ENCODE measurements around the gene KCNC1. TPM values are rescaled to one million over a fixed set of nuclear protein-coding genes. Genes with fewer than 3 reads are reported as not detected.
A peak's percentile ranks its signal among the peaks of the same experiment; 100 is the strongest.

The KCNC1 gene
- total and polyA plus RNA-seq, 2 experiments from 2014 or later = 0.11 TPM; not detected in 1

DNA sequence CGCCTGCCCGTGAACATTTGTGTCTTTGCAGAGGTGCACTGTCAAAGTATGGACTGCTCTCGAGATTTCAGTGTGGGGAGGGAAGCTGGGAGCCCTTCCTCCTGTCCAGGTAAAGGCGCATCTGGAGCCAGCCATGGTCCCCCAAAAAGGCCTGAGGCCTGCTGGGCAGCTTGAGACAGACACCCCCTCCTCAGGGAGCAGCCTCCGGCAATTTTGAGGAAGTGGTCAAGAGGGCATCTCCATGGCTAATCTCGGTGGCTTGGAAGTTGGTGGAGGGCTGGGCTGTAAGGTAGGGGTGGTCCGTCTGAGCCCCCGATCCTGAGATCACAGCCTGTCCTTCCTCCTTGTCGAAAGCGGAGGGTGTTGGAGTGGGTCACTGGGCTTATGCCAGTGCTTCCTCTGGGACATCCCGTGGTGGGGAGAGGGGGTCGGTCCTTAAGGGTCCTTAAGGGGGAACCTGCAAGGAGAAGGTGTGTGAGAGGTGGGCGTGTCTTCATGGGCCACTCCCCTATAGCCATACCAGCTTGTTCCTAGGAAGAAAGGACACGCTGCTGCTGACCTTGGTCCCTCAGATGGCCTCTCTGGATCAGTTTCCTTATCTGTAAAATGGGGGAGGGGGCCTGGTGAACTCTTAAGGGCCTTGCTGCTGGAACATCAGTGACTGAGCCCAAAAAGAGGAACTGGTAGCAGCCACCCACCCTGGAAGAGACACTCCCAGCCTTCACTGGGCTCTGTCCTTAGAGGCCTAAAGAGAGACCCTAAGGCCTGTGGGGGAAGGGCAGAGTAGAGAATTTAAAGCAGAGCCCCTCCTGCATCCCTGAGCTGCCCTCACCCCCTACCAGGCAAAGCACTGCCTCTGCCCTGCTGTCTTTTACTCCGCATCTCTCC lies 2.6 kb downstream of the KCNC1 start:
- Histone ChIP-seq H3K27me3 (ENCODE audit: insufficient read depth) (peaks cover 73% of the 10 kb centered on the region), H2AFZ (no peak overlapping the region), H3K27ac (ENCODE audit: low read depth) (no peak overlapping the region), H3F3A (replicated peaks; ENCODE audit: low read depth) (no peaks in the 10 kb centered on the region), H3K4me2 (no peak overlapping the region), H3K79me2 (replicated peaks; ENCODE audit: insufficient read depth) (no peaks in the 10 kb centered on the region), H3K9me2 (ENCODE audit: insufficient read depth) (no peaks in the 10 kb centered on the region), H3K4me1 (ENCODE audit: insufficient read depth) (peaks cover 15% of the 10 kb centered on the region), H3K36me3 (ENCODE audit: insufficient read depth) (no peaks in the 10 kb centered on the region; the same call in 1 of the 2 replicates), H3K4me3 (no peak overlapping the region), H4K20me1 (replicated peaks; ENCODE audit: insufficient read depth) (peaks cover 7% of the 10 kb centered on the region; the same call in 1 of the 2 replicates)
- H3K9me3 Mint-ChIP-seq = peaks cover 7% of the 10 kb centered on the region
- no peaks in the 10 kb centered on the region; the same call in 2 of the 3 replicates for H3K36me3 Mint-ChIP-seq (ENCODE audit: low read depth)
- peaks cover 15% of the 10 kb centered on the region for H3K4me1 Mint-ChIP-seq
- TF ChIP-seq EZH2phosphoT487 (IDR thresholded peaks at IDR 0.05; ENCODE audit: unreplicated experiment) = no peak
- 0 out of 3 replicates have a peak overlapping the region, but pooled peaks have one; percentile 10 for H3K4me3 Mint-ChIP-seq
- DNase-seq (ENCODE audit: low spot score) = no peak
- no peak overlapping the region for H3K27ac Mint-ChIP-seq
- ATAC-seq = no peak
- peaks cover 57% of the 10 kb centered on the region for H3K27me3 Mint-ChIP-seq (ENCODE audit: insufficient read depth, low read depth, poor library complexity)

DNA sequence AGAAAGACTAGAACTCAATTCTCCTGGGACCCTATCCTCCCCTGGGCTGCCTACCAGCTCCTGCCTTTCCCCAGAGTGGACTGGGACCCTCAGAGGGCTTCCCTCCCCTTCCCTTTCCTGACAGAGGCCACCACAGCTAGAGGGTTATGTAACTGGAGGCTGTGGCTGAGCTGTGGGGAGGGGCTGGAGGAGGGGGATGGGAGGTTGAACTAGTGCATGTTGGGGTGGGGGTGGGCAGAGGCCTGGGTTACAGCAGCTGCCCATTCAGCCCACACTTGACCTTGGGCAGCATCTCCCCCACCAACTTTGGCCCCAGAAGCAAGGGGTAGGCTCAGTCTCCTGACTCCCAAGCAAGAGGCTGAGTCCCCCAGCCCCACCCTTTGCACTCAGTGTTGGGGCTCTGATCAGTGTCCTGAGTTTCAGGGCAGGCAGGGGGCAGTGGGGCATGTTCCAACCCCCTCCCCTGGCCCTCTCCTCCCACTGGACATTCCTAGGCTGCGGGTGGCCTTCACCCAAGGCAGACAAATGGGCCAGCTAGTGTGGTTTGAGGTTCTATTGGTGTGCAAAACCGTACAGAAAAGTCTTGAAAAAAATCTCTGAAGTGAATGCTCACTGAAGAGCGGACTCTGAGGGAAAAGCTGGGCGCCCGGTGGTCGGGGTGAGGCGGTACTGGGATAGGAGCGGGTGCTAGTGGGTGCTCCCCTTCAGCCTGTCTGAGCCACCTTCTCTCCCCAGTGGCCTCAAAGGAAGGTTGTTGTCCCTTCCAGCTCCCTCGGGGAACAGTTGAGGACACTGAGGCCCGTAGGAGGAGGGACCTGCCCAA lies 3.8 kb downstream of the KCNC1 start:
- H3K4me3 Mint-ChIP-seq = no peak overlapping the region
- TF ChIP-seq NANOG (IDR thresholded peaks at IDR 0.05; ENCODE audit: borderline replicate concordance) (no peak), JUNB (IDR thresholded peaks at IDR 0.05; ENCODE audit: unreplicated experiment) (no peak), STAT1 (IDR thresholded peaks at IDR 0.05; ENCODE audit: unreplicated experiment) (no peak), EZH2phosphoT487 (IDR thresholded peaks at IDR 0.05; ENCODE audit: unreplicated experiment) (no peak), ZNF114 (CRISPR knock-in tag; IDR thresholded peaks at IDR 0.05) (no peak), EZH2 (IDR thresholded peaks at IDR 0.05; ENCODE audit: low read depth, unreplicated experiment) (no peak), ZNF331 (CRISPR knock-in tag; IDR thresholded peaks at IDR 0.05; ENCODE audit: low read depth) (no peak)
- TF ChIP-seq, protein P1, sequence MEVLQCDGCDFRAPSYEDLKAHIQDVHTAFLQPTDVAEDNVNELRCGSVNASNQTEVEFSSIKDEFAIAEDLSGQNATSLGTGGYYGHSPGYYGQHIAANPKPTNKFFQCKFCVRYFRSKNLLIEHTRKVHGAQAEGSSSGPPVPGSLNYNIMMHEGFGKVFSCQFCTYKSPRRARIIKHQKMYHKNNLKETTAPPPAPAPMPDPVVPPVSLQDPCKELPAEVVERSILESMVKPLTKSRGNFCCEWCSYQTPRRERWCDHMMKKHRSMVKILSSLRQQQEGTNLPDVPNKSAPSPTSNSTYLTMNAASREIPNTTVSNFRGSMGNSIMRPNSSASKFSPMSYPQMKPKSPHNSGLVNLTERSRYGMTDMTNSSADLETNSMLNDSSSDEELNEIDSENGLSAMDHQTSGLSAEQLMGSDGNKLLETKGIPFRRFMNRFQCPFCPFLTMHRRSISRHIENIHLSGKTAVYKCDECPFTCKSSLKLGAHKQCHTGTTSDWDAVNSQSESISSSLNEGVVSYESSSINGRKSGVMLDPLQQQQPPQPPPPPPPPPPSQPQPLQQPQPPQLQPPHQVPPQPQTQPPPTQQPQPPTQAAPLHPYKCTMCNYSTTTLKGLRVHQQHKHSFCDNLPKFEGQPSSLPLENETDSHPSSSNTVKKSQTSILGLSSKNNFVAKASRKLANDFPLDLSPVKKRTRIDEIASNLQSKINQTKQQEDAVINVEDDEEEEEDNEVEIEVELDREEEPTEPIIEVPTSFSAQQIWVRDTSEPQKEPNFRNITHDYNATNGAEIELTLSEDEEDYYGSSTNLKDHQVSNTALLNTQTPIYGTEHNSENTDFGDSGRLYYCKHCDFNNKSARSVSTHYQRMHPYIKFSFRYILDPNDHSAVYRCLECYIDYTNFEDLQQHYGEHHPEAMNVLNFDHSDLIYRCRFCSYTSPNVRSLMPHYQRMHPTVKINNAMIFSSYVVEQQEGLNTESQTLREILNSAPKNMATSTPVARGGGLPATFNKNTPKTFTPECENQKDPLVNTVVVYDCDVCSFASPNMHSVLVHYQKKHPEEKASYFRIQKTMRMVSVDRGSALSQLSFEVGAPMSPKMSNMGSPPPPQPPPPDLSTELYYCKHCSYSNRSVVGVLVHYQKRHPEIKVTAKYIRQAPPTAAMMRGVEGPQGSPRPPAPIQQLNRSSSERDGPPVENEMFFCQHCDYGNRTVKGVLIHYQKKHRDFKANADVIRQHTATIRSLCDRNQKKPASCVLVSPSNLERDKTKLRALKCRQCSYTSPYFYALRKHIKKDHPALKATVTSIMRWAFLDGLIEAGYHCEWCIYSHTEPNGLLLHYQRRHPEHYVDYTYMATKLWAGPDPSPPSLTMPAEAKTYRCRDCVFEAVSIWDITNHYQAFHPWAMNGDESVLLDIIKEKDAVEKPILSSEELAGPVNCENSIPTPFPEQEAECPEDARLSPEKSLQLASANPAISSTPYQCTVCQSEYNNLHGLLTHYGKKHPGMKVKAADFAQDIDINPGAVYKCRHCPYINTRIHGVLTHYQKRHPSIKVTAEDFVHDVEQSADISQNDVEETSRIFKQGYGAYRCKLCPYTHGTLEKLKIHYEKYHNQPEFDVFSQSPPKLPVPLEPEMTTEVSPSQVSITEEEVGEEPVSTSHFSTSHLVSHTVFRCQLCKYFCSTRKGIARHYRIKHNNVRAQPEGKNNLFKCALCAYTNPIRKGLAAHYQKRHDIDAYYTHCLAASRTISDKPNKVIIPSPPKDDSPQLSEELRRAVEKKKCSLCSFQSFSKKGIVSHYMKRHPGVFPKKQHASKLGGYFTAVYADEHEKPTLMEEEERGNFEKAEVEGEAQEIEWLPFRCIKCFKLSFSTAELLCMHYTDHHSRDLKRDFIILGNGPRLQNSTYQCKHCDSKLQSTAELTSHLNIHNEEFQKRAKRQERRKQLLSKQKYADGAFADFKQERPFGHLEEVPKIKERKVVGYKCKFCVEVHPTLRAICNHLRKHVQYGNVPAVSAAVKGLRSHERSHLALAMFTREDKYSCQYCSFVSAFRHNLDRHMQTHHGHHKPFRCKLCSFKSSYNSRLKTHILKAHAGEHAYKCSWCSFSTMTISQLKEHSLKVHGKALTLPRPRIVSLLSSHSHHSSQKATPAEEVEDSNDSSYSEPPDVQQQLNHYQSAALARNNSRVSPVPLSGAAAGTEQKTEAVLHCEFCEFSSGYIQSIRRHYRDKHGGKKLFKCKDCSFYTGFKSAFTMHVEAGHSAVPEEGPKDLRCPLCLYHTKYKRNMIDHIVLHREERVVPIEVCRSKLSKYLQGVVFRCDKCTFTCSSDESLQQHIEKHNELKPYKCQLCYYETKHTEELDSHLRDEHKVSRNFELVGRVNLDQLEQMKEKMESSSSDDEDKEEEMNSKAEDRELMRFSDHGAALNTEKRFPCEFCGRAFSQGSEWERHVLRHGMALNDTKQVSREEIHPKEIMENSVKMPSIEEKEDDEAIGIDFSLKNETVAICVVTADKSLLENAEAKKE (CRISPR knock-in tag; IDR thresholded peaks at IDR 0.05) = no peak
- TF ChIP-seq, protein P2, sequence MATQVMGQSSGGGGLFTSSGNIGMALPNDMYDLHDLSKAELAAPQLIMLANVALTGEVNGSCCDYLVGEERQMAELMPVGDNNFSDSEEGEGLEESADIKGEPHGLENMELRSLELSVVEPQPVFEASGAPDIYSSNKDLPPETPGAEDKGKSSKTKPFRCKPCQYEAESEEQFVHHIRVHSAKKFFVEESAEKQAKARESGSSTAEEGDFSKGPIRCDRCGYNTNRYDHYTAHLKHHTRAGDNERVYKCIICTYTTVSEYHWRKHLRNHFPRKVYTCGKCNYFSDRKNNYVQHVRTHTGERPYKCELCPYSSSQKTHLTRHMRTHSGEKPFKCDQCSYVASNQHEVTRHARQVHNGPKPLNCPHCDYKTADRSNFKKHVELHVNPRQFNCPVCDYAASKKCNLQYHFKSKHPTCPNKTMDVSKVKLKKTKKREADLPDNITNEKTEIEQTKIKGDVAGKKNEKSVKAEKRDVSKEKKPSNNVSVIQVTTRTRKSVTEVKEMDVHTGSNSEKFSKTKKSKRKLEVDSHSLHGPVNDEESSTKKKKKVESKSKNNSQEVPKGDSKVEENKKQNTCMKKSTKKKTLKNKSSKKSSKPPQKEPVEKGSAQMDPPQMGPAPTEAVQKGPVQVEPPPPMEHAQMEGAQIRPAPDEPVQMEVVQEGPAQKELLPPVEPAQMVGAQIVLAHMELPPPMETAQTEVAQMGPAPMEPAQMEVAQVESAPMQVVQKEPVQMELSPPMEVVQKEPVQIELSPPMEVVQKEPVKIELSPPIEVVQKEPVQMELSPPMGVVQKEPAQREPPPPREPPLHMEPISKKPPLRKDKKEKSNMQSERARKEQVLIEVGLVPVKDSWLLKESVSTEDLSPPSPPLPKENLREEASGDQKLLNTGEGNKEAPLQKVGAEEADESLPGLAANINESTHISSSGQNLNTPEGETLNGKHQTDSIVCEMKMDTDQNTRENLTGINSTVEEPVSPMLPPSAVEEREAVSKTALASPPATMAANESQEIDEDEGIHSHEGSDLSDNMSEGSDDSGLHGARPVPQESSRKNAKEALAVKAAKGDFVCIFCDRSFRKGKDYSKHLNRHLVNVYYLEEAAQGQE (IDR thresholded peaks at IDR 0.05; ENCODE audit: unreplicated experiment) = no peak

More for the DNA sequence above, 3.8 kb downstream of the KCNC1 start:
- no peaks in the 10 kb centered on the region; the same call in 2 of the 3 replicates for H3K36me3 Mint-ChIP-seq (ENCODE audit: low read depth)
- Histone ChIP-seq H3K36me3 (ENCODE audit: insufficient read depth) (no peaks in the 10 kb centered on the region; the same call in 1 of the 2 replicates), H4K20me1 (replicated peaks; ENCODE audit: insufficient read depth) (peaks cover 7% of the 10 kb centered on the region; the same call in 1 of the 2 replicates), H3F3A (replicated peaks; ENCODE audit: low read depth) (no peaks in the 10 kb centered on the region), H2AFZ (no peak overlapping the region), H3K27ac (ENCODE audit: low read depth) (no peak overlapping the region), H3K79me2 (replicated peaks; ENCODE audit: insufficient read depth) (no peaks in the 10 kb centered on the region), H3K9me2 (ENCODE audit: insufficient read depth) (no peaks in the 10 kb centered on the region), H3K4me2 (peak overlapping the region; percentile 67; the same call in 1 of the 2 replicates), H3K4me3 (peak overlapping the region; percentile 30; the same call in 1 of the 2 replicates), H3K27me3 (ENCODE audit: insufficient read depth) (peaks cover 61% of the 10 kb centered on the region), H3K4me1 (ENCODE audit: insufficient read depth) (peaks cover 15% of the 10 kb centered on the region)
- H3K4me1 Mint-ChIP-seq = peaks cover 15% of the 10 kb centered on the region
- H3K9me3 Mint-ChIP-seq = peaks cover 7% of the 10 kb centered on the region
- DNase-seq (ENCODE audit: low spot score) (no peak), ATAC-seq (no peak)
- peaks cover 45% of the 10 kb centered on the region for H3K27me3 Mint-ChIP-seq (ENCODE audit: insufficient read depth, low read depth, poor library complexity)
- H3K27ac Mint-ChIP-seq = no peak overlapping the region

Data from GM23338 (cell line).